ENCODE data around the gene MLLT3. TPM values are rescaled to one million over a fixed set of nuclear protein-coding genes. Genes with fewer than 3 reads are reported as not detected.

The MLLT3 gene
- total RNA-seq, 4 donors from 2014 or later = 2.1 to 30.4 (median 14.0) TPM

DNA sequence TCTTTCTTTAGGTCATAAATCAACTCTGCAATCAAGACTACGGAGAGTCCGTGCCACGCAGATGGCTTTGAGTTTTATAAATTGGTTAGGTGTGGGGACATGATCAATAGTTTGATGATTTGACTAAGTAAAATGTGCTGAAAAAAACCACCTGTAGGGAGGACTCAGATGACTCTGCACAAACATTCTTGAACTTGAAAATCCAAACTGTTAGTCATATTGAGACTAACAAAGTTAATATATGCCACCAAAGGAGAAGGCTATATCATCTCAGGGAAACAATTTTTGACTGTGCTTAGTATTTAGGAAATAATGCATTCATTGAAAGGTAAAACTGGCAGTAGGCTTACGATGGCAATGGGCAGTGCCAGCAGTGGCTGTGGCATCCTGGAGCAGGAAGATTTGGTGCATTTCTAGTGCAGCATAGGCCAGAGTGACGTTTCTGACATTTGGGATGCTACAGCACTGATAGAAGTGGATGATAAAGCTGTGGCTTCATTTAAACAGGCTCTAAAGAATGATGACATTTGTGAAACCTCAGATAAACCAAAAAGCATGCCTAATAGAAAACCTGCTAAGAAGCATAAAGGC lies 291.1 kb downstream of the MLLT3 start:
- no peak overlapping the region for H3K4me3 ChIP-seq
- H3K4me1 ChIP-seq = no peaks in the 10 kb centered on the region
- no peak for TF ChIP-seq CTCF (IDR thresholded peaks at IDR 0.05)
- no peak for TF ChIP-seq POLR2A (IDR thresholded peaks at IDR 0.05)
- intact Hi-C loops (cut with DNase I; ENCODE audit: low total_unique reads) = loop anchor here (10.0 kb wide), 1 partner anchor 396 kb away; no protein-coding TSS in a partner anchor
- H3K27ac ChIP-seq = no peak overlapping the region
- no peak for DNase-seq
- peaks cover 0 to 3% of the 10 kb centered on the region in 2 donors for H3K27me3 ChIP-seq
- H3K9me3 ChIP-seq = no peaks in the 10 kb centered on the region
- H3K36me3 ChIP-seq = no peaks in the 10 kb centered on the region

DNA sequence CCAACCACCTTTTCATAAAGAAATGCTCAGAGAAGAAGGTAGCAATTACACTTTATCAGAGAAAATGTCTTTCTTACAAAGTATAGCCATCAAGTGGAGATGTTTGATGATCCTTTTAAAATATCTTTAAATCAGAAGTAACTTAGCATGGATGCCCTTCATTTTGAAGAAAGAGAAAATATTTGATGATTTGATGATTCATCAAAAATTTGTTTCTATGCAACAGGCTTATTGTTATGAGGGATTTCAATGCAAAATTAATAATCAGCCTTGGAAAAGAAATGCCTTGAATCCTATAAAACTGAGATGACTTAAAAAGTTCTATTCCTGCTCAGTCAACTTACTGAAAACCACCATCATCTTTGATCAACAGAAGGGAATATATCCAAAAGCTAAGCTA lies 291.6 kb downstream of the MLLT3 start:
- no peaks in the 10 kb centered on the region for H3K36me3 ChIP-seq
- DNase-seq = no peak
- H3K27ac ChIP-seq = no peak overlapping the region
- intact Hi-C loops (cut with DNase I; ENCODE audit: low total_unique reads) = loop anchor here (10.0 kb wide), 1 partner anchor 396 kb away; no protein-coding TSS in a partner anchor
- no peaks in the 10 kb centered on the region for H3K4me1 ChIP-seq
- peaks cover 0 to 3% of the 10 kb centered on the region in 2 donors for H3K27me3 ChIP-seq
- no peak overlapping the region for H3K4me3 ChIP-seq
- TF ChIP-seq POLR2A (IDR thresholded peaks at IDR 0.05) = no peak
- no peak for TF ChIP-seq CTCF (IDR thresholded peaks at IDR 0.05)
- no peaks in the 10 kb centered on the region for H3K9me3 ChIP-seq

DNA sequence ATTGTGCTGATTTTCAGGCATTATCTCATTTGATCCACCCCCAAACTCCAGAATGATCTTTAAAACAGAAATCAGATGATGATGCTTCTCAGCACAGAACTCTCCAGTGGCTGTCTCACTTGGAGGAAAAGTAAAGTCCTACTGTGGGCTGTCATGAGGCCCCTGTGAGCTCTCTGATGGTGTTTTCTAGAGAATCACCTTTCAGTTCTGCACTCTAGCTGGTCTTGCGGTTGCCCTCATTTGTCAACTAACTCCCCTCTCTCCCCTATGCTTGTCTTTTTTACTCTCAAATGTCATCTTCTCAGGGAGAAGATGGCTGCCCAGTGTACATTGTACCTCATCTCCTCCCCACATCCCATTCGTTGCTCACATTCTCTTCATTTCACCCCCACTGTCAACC lies 295.8 kb downstream of the MLLT3 start:
- DNase-seq = no peak
- Histone ChIP-seq H3K27ac (no peak overlapping the region), H3K9me3 (no peaks in the 10 kb centered on the region), H3K36me3 (no peaks in the 10 kb centered on the region), H3K4me1 (no peaks in the 10 kb centered on the region), H3K4me3 (no peak overlapping the region), H3K27me3 (no peaks in the 10 kb centered on the region)
- TF ChIP-seq POLR2A (IDR thresholded peaks at IDR 0.05) (no peak), CTCF (IDR thresholded peaks at IDR 0.05) (no peak)
- intact Hi-C loops (cut with DNase I; ENCODE audit: low total_unique reads) = no loop called here

GRCh38 chr9:20325008-20325407 lies 297.3 kb downstream of the MLLT3 start:
- DNase-seq = no peak
- H3K27me3 ChIP-seq = no peaks in the 10 kb centered on the region
- TF ChIP-seq POLR2A (IDR thresholded peaks at IDR 0.05) = no peak
- no peak for TF ChIP-seq CTCF (IDR thresholded peaks at IDR 0.05)
- no peak overlapping the region for H3K27ac ChIP-seq
- intact Hi-C loops (cut with DNase I; ENCODE audit: low total_unique reads) = no loop called here
- no peak overlapping the region for H3K4me3 ChIP-seq
- peaks cover 0 to 4% of the 10 kb centered on the region in 2 donors for H3K4me1 ChIP-seq
- H3K9me3 ChIP-seq = no peaks in the 10 kb centered on the region
- no peaks in the 10 kb centered on the region for H3K36me3 ChIP-seq

- H3K36me3 ChIP-seq = no peaks in the 10 kb centered on the region
- H3K27ac ChIP-seq = no peak overlapping the region
- peaks cover 0 to 4% of the 10 kb centered on the region in 2 donors for H3K4me1 ChIP-seq
- no peaks in the 10 kb centered on the region for H3K27me3 ChIP-seq
- H3K9me3 ChIP-seq = no peaks in the 10 kb centered on the region
- intact Hi-C loops (cut with DNase I; ENCODE audit: low total_unique reads) = no loop called here
- H3K4me3 ChIP-seq = no peak overlapping the region
- TF ChIP-seq POLR2A (IDR thresholded peaks at IDR 0.05) (no peak), CTCF (IDR thresholded peaks at IDR 0.05) (no peak)
- no peak for DNase-seq
Measured at GRCh38 chr9:20322212-20322611, 300.1 kb downstream of the MLLT3 start.

Data from uterus (tissue), 4 donors.